ENCODE data around the gene STAB2. TPM values are rescaled to one million over a fixed set of nuclear protein-coding genes. Genes with fewer than 3 reads are reported as not detected.

STAB2 gene
- polyA plus RNA-seq, 1 of the 3 experiments (the other 2 are of a cell fraction): not detected

GRCh38 chr12:103691063-103691462 is 104.0 kb downstream of the STAB2 start:
- WGBS (ENCODE audit: low lambda C conversion rate): 52% methylated on average over 3 of the region's 3 CpGs
- H3K9me2 ChIP-seq: no peaks in the 10 kb centered on the region
- H3K4me1 ChIP-seq (ENCODE audit: control insufficient read depth in 1 of 2, insufficient read depth in 2 of 2, low read depth in 1 of 2, low read length in 1 of 2): no peaks in the 10 kb centered on the region; a peak in 1 of 4 replicates
- H3K9me3 ChIP-seq: no peaks in the 10 kb centered on the region
- no peak for DNase-seq
- TF ChIP-seq EP300 (IDR thresholded peaks at IDR 0.05; ENCODE audit: borderline replicate concordance in 1 of 2, low read depth in 1 of 2, low read length in 1 of 2): no peak
- no peak for TF ChIP-seq FOXJ3 (CRISPR knock-in tag; IDR thresholded peaks at IDR 0.05)
- no peak for TF ChIP-seq RFX5 (IDR thresholded peaks at IDR 0.05; ENCODE audit: low read length)
- no peak for TF ChIP-seq GABPA (IDR thresholded peaks at IDR 0.05; ENCODE audit: low read depth)
- no peak for TF ChIP-seq RCOR1 (IDR thresholded peaks at IDR 0.05; ENCODE audit: low read length)
- no peak for TF ChIP-seq TEAD4 (IDR thresholded peaks at IDR 0.05; ENCODE audit: borderline replicate concordance, insufficient read depth)
- TF ChIP-seq IRF3 (IDR thresholded peaks at IDR 0.05; ENCODE audit: low read depth, low read length): no peak
- no peak for TF ChIP-seq JUND (IDR thresholded peaks at IDR 0.05)
- TF ChIP-seq MXI1 (IDR thresholded peaks at IDR 0.05; ENCODE audit: low read depth, low read length): no peak
- no peak for TF ChIP-seq FOXM1 (IDR thresholded peaks at IDR 0.05; ENCODE audit: low read depth)
- TF ChIP-seq USF1 (IDR thresholded peaks at IDR 0.05; ENCODE audit: borderline replicate concordance, low read depth): no peak
- no peak overlapping the region for H3K4me3 ChIP-seq (ENCODE audit: low read depth in 2 of 2, low read length in 1 of 2)
- H4K20me1 ChIP-seq (ENCODE audit: insufficient read depth): no peaks in the 10 kb centered on the region
- POLR2A ChIA-PET: no interaction called here
- no peaks in the 10 kb centered on the region for H3F3A ChIP-seq (replicated peaks; ENCODE audit: insufficient read depth)
- H3K4me2 ChIP-seq: no peak overlapping the region
- H3K27ac ChIP-seq (ENCODE audit: low read depth in 2 of 2, low read length in 1 of 2): no peak overlapping the region
- no peak overlapping the region for H3K9ac ChIP-seq
- peaks cover 9% of the 10 kb centered on the region; the same call in 1 of the 2 replicates for H3K27me3 ChIP-seq (ENCODE audit: insufficient read depth)
- H3K79me2 ChIP-seq (ENCODE audit: insufficient read depth): no peaks in the 10 kb centered on the region
- no peaks in the 10 kb centered on the region for H3K36me3 ChIP-seq (replicated peaks in 1 of 2; ENCODE audit: control insufficient read depth in 1 of 2, insufficient read depth in 2 of 2, low read length in 1 of 2)
- CTCF ChIA-PET: interaction anchor here (1.0 kb wide), 1 partner anchor 10 kb away, joined by 3 read pairs; no protein-coding TSS in a partner anchor
- H2AFZ ChIP-seq (ENCODE audit: low read depth): no peak overlapping the region

DNA sequence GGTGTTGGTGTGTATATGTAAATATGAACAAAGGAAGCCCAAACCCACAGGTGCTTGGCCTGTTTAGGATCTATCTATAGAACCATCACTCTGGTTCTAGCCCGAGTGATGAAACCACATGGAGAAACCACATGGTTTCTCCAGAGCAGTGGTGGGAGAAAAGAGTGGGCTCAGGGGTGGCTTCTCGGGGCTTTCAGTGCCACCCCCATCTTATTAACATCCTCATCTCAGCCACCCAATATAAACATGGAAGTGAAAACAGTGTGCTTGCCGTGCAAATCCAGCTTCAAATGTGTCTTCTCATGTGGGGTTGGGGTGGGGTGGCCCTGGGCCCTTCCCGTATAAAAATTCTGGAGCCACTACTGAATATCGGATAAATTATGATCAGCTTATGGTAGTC is 109.0 kb downstream of the STAB2 start:
- H3K9me3 ChIP-seq: no peaks in the 10 kb centered on the region
- no peak for DNase-seq
- peaks cover 0 to 4% of the 10 kb centered on the region in 2 experiments; a peak in 1 of 4 replicates for H3K4me1 ChIP-seq (ENCODE audit: control insufficient read depth in 1 of 2, insufficient read depth in 2 of 2, low read depth in 1 of 2, low read length in 1 of 2)
- POLR2A ChIA-PET: no interaction called here
- no peaks in the 10 kb centered on the region for H3K9me2 ChIP-seq
- H3K27me3 ChIP-seq (ENCODE audit: insufficient read depth): peaks cover 15% of the 10 kb centered on the region; the same call in 1 of the 2 replicates
- H3K36me3 ChIP-seq (replicated peaks in 1 of 2; ENCODE audit: control insufficient read depth in 1 of 2, insufficient read depth in 2 of 2, low read length in 1 of 2): no peaks in the 10 kb centered on the region
- no peak overlapping the region for H3K9ac ChIP-seq
- H4K20me1 ChIP-seq (ENCODE audit: insufficient read depth): no peaks in the 10 kb centered on the region
- H3K4me2 ChIP-seq: no peak overlapping the region
- H3K79me2 ChIP-seq (ENCODE audit: insufficient read depth): no peaks in the 10 kb centered on the region
- H3K4me3 ChIP-seq (ENCODE audit: low read depth in 2 of 2, low read length in 1 of 2): no peak overlapping the region
- CTCF ChIA-PET: interaction anchor here (1.4 kb wide), 1 partner anchor 63 kb away, joined by 4 read pairs; no protein-coding TSS in a partner anchor
- H2AFZ ChIP-seq (ENCODE audit: low read depth): no peak overlapping the region
- 44% methylated on average over 5 of the region's 5 CpGs for WGBS (ENCODE audit: low lambda C conversion rate)
- no peak overlapping the region for H3K27ac ChIP-seq (ENCODE audit: low read depth in 2 of 2, low read length in 1 of 2)
- H3F3A ChIP-seq (replicated peaks; ENCODE audit: insufficient read depth): no peaks in the 10 kb centered on the region
- no peak for TF ChIP-seq REST (IDR thresholded peaks at IDR 0.05; ENCODE audit: low read depth, low read length)
- TF ChIP-seq USF1 (IDR thresholded peaks at IDR 0.05; ENCODE audit: borderline replicate concordance, low read depth): no peak
- no peak for TF ChIP-seq GATA2 (CRISPR knock-in tag; IDR thresholded peaks at IDR 0.05)
- TF ChIP-seq EZH2phosphoT487 (IDR thresholded peaks at IDR 0.05; ENCODE audit: borderline replicate concordance, low read depth): no peak
- TF ChIP-seq IRF3 (IDR thresholded peaks at IDR 0.05; ENCODE audit: low read depth, low read length): no peak
- TF ChIP-seq TEAD4 (IDR thresholded peaks at IDR 0.05; ENCODE audit: borderline replicate concordance, insufficient read depth): no peak
- TF ChIP-seq FOSL2 (IDR thresholded peaks at IDR 0.05; ENCODE audit: borderline replicate concordance, low read depth): no peak
- TF ChIP-seq, protein P1, sequence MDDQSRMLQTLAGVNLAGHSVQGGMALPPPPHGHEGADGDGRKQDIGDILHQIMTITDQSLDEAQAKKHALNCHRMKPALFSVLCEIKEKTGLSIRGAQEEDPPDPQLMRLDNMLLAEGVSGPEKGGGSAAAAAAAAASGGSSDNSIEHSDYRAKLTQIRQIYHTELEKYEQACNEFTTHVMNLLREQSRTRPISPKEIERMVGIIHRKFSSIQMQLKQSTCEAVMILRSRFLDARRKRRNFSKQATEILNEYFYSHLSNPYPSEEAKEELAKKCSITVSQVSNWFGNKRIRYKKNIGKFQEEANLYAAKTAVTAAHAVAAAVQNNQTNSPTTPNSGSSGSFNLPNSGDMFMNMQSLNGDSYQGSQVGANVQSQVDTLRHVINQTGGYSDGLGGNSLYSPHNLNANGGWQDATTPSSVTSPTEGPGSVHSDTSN (IDR thresholded peaks at IDR 0.05): no peak

All from SK-N-SH (cell line).